Small intestine (tissue), 7 donors: Measurements from ENCODE around the gene POLR3E. TPM values are rescaled to one million over a fixed set of nuclear protein-coding genes. Genes with fewer than 3 reads are reported as not detected.
A peak's percentile ranks its signal among the peaks of the same experiment; 100 is the strongest.
"Not testable (repeated sequence)": the region's sequence is repeated elsewhere in the genome, so short reads cannot be mapped to it uniquely, and the experiment has no call there.

Experiments
- DNase-seq, 2 donors: peaks; one replicate each; pipeline versions ENCODE4 v3.0.0 to v3.0.0-alpha.2; 2013
- FAIRE-seq: peaks from 2 replicates; lab custom pipeline; 2012; peaks lifted over from hg19 to GRCh38; lab: Jason Lieb, UNC
- H3K27ac ChIP-seq, 3 donors: one replicate each; pipeline ENCODE4 v1.5.1; 2013; ENCODE audit warnings: low read length in 2 of 3, mild to moderate bottlenecking in 2 of 3, control low read depth in 1 of 3, inconsistent platforms in 1 of 3, low read depth in 1 of 3, moderate library complexity in 1 of 3
- H3K27me3 ChIP-seq, 3 donors: one replicate each; pipeline ENCODE4 v1.6.1; 2013; ENCODE audit warnings: low read length in 3 of 3, inconsistent platforms in 1 of 3; ENCODE audit not compliant: control insufficient read depth in 3 of 3, insufficient read depth in 3 of 3
- H3K36me3 ChIP-seq, 3 donors: one replicate each; pipeline ENCODE4 v1.6.1; 2013; ENCODE audit warnings: low read length in 3 of 3, inconsistent platforms in 1 of 3, low read depth in 1 of 3, mild to moderate bottlenecking in 1 of 3, moderate library complexity in 1 of 3; ENCODE audit not compliant: control insufficient read depth in 3 of 3, insufficient read depth in 2 of 3
- H3K4me1 ChIP-seq, 3 donors: one replicate each; pipeline ENCODE4 v1.6.1; 2013; ENCODE audit warnings: low read length in 2 of 3, inconsistent platforms in 1 of 3, low read depth in 1 of 3, mild to moderate bottlenecking in 1 of 3, moderate library complexity in 1 of 3; ENCODE audit not compliant: control insufficient read depth in 3 of 3, insufficient read depth in 2 of 3
- H3K4me3 ChIP-seq, 3 donors: one replicate each; pipeline ENCODE4 v1.5.1; 2013; ENCODE audit warnings: low read length in 3 of 3, control low read depth in 1 of 3, inconsistent platforms in 1 of 3, low read depth in 1 of 3, mild to moderate bottlenecking in 1 of 3, moderate library complexity in 1 of 3
- H3K9me3 ChIP-seq, 2 donors: one replicate each; pipeline ENCODE4 v1.6.1; 2013; ENCODE audit warnings: low read depth in 1 of 2, low read length in 1 of 2; ENCODE audit not compliant: control insufficient read depth in 2 of 2, insufficient read depth in 1 of 2
- WGBS, 3 donors: extraction: QIAGEN DNeasy Blood & Tissue Kit; methylation state at CpG; one replicate each; pipeline ENCODE4 v1.1.7; 2013; 5-methylcytosine and 5-hydroxymethylcytosine counted together
- polyA plus RNA-seq, 4 donors: library from polyadenylated mRNA; stranded (reverse) in 3 of 4; unstranded in 1 of 4; fragments of 200-250 nt in 3 of 4; fragments of 120-200 nt in 1 of 4; gene quantifications; one replicate each; pipeline versions ENCODE4 v1.2.1 to v1.2.3, GENCODE V29; 2013
- donor health status: healthy with polysubstance abuse.
- donor health status: control.
- donor health status: control.
- donor health status: Bipolar disorder and iron deficiency.
- donor health status: healthy.

The POLR3E gene
- polyA plus RNA-seq, 4 donors, result 14.3 to 53.9 (median 21.3) TPM

DNA sequence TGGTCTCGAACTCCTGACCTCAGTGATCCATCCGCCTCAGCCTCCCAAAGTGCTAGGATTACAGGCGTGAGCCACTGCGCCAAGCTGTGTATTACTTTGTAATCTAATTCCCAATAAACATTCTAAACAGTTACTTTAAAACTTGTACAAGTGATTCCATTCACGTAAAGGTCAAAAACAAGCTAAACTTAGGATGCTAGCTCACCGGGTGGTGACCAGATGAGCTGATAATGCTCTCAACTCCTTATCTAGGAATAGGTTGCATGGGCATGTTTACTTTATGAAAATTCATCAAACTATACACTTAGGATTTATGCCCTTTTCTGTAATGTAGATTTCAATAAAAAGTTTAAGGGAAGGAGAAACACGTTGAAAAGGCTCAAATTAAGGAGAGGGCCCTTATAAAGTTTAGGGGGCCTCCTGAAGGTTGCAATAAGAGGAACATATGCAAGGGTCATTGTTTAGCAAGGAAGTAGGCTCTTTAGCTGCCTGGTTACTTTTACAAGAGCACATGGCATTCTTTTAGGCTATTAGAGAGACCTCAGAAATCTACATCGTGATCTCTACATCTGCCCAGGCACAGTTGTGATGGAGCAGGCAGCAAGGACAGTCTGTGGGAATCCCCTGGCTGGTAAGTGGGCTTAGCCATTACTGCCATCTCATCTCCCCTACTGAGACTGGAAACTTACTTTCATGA lies 63.9 kb downstream of the POLR3E start:
- Histone ChIP-seq H3K27me3 (no peaks in the 10 kb centered on the region), H3K36me3 (peaks cover 11 to 22% (median 22%) of the 10 kb centered on the region in 3 donors), H3K27ac (no peak overlapping the region), H3K4me3 (no peak overlapping the region), H3K9me3 (no peaks in the 10 kb centered on the region), H3K4me1 (peaks cover 0 to 2% (median under 1%) of the 10 kb centered on the region in 3 donors)
- WGBS, 3 donors, result 85 to 87% (median 86%) methylated on average over 8 of the region's 8 CpGs
- DNase-seq, result no peak
- no peak for FAIRE-seq

DNA sequence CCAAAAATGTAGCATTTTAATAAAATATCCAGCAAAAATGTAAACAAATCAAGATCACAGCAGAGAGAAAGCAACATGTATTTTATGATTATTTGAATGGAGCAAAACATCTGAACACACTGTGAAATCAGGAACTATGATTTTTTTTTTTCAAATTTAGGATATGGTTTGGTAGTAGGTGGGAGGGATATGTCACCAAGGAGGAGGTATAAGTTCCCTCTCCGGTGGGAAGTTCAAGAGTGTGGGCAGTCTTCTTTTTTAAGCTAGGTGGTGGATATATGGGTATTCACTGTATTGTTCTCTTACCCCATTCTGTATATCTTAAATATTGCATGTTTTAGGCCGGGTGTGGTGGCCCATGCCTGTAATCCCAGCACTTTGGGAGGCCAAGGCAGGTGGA lies 67.0 kb downstream of the POLR3E start:
- Histone ChIP-seq H3K27ac (no peak overlapping the region), H3K9me3 (no peaks in the 10 kb centered on the region), H3K27me3 (no peaks in the 10 kb centered on the region), H3K4me1 (peaks cover 9 to 10% (median 10%) of the 10 kb centered on the region in 3 donors), H3K36me3 (peaks cover 11 to 23% (median 21%) of the 10 kb centered on the region in 3 donors), H3K4me3 (no peak overlapping the region)
- FAIRE-seq, result no peak
- WGBS, 3 donors, result 92 to 95% (median 92%) methylated on average over 2 of the region's 2 CpGs
- no peak for DNase-seq

DNA sequence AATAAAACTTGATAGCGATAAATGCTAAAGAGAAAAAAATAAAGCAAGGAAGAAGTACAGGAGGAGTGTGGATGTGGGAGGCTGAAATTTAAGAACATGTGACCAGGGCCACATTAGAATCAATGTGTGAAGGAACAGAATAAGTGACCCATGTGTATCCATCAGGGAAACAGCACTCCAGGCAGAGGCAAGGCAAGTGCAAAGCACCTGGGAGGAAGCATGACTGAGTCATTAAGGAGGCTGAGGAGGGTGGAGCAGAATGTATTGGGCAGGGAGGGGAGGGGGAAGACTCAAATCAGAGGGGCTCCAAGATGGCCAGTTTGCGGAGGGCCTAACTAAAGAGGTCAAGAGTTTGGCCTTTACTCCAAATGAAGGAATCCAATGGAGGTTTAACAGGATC lies 69.2 kb downstream of the POLR3E start:
- peaks cover 10 to 30% (median 17%) of the 10 kb centered on the region in 3 donors for H3K4me1 ChIP-seq
- FAIRE-seq, result no peak
- no peaks in the 10 kb centered on the region for H3K9me3 ChIP-seq
- H3K4me3 ChIP-seq, result no peak overlapping the region
- WGBS, 3 donors, result 95 to 100% (median 96%) methylated on average over 2 of the region's 2 CpGs
- peaks cover 9 to 23% (median 23%) of the 10 kb centered on the region in 3 donors for H3K36me3 ChIP-seq
- DNase-seq, result no peak
- no peaks in the 10 kb centered on the region for H3K27me3 ChIP-seq
- no peak overlapping the region for H3K27ac ChIP-seq

DNA sequence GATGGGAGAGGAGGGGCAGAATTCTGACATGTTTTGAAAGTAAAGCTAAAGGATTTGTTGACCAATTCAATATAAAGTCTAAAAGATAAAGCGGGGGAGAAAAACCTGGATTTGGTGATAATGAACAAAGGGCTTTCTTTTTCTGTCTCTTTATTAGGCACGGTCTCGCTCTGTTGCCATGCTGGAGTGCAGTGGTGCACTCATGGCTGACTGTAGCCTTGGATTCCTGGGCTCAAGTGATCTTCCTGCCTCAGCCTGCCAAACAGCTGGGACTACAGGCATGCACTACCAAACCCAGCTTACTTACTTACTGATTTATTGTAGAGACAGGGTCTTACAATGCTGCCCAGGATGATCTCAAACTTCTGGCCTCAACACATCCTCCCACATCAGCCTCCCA lies 69.7 kb downstream of the POLR3E start:
- FAIRE-seq, result no peak

DNA sequence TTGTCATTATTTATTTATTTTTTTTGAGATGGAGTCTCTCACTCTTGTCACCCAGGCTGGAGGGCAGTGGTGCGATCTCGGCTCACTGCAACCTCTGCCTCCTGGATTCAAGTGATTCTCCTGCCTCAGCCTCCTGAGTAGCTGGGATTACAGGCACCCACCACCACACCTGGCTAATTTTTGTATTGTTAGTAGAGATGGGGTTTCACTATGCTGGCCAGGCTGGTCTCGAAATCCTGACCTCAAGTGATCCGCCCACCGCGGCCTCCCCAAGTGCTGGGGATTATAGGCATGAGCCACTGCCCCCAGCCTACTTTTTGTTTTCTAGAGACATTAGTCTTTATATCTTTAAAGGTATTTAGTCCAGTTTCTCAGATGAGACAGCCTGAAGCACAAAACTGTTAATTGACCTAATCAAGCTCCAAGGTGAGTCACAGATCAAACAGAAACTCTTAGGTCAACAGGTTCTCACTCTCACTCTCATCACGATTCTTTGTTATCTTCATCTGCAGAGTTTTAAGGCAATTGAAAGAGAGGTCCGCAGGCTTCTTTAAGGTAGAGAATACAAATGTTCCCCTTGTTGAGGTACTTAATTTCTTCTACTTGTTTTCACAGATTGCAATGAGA lies 71.1 kb downstream of the POLR3E start:
- Histone ChIP-seq H3K27ac (peak overlapping the region; percentile 62 to 98 (median 91)), H3K4me1 (peaks cover 10 to 44% (median 20%) of the 10 kb centered on the region in 3 donors), H3K36me3 (peaks cover 6 to 18% (median 15%) of the 10 kb centered on the region in 3 donors)
- H3K9me3 ChIP-seq, FAIRE-seq, H3K4me3 ChIP-seq, H3K27me3 ChIP-seq: not testable (repeated sequence)
- peak; percentile 64 to 73 for DNase-seq
- 60 to 83% (median 77%) methylated on average over 8 of the region's 8 CpGs for WGBS, 3 donors

More for the DNA sequence above, 69.7 kb downstream of the POLR3E start:
- Histone ChIP-seq H3K27me3 (no peaks in the 10 kb centered on the region), H3K9me3 (no peaks in the 10 kb centered on the region), H3K4me1 (peaks cover 10 to 32% (median 19%) of the 10 kb centered on the region in 3 donors), H3K4me3 (no peak overlapping the region), H3K36me3 (peaks cover 9 to 23% (median 22%) of the 10 kb centered on the region in 3 donors), H3K27ac (peak overlapping the region in 1 of 3 donors; percentile 5)
- DNase-seq, result no peak
- WGBS, 3 donors, result 95 to 97% (median 96%) methylated on average over 3 of the region's 3 CpGs

DNA sequence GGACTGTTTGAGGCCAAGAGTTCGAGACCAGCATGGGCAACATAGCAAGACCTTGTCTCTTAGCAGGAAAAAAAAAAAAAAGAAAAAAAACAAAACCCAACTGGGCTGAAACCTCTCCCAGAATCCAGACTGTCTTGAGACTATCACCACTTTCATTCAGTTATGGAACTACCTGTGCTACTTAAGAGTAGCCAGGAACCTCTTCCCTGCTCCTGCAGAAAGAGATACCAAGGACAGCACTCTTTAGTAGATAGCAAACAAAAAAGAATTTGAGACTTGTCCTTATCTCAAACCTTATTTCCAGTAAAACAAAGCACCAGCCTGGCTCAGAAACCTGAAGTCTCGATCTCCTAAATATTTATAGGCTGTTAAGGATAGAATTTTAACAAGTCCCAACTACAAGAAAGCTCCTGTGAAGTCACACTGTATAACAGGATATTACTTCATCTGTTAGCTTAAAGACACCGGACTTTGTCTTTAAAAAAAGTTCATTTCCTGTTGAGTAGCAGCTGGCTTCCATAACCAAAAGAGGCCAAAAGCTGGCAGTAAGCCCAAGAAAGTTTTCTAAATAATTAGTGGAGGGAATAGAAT lies 72.1 kb downstream of the POLR3E start:
- peak overlapping the region; percentile 62 to 98 (median 91) for H3K27ac ChIP-seq
- DNase-seq (peak; percentile 66 to 71), FAIRE-seq (no peak)
- 26 to 36% (median 29%) methylated on average over 3 of the region's 3 CpGs for WGBS, 3 donors
- H3K27me3 ChIP-seq, result no peaks in the 10 kb centered on the region
- peaks cover 10 to 44% (median 20%) of the 10 kb centered on the region in 3 donors for H3K4me1 ChIP-seq
- peaks cover 4 to 11% (median 9%) of the 10 kb centered on the region in 3 donors for H3K36me3 ChIP-seq
- no peaks in the 10 kb centered on the region for H3K9me3 ChIP-seq
- no peak overlapping the region for H3K4me3 ChIP-seq

DNA sequence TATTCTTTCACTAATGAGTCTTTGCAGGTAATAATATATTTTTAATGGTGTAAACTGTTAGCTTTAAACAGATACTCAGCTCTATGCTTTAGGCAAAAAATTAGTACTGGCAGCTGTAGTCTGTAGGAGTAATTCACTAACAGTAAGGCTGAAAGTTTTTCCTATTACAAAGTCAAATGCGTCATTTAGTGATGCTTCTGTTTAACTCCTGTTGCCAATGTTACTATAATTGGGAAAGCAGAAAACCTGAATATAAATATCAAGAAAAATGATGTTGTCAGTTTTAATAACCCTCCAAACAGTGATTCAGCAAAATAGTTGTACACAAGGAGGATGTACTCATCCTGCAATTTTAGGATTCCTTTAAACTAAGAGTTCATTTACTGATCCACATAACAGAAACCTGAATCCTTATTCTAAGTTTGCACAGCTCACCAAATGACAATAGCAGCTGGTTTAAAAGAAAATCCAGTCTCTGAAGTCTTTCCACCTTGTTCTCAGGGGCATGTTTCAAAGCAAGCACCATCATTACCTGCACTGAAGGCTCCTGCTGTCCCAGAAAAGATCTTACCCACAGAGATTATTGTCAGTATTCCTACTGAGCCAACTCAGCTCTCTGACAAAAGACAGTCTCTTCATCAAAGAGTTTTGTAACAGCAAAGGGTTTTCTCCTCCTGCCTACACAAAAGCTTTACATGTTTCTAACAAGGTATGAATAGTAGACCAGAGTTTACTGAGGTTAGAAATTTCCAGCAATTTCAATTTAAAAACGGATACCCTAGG lies 73.0 kb downstream of the POLR3E start:
- peaks cover 10 to 46% (median 20%) of the 10 kb centered on the region in 3 donors for H3K4me1 ChIP-seq
- H3K9me3 ChIP-seq, result no peaks in the 10 kb centered on the region
- peak overlapping the region; percentile 16 to 98 (median 73) for H3K27ac ChIP-seq
- H3K36me3 ChIP-seq, result peaks cover 0 to 8% (median 5%) of the 10 kb centered on the region in 3 donors
- 61 to 70% (median 67%) methylated on average over 2 of the region's 2 CpGs for WGBS, 3 donors
- DNase-seq (no peak), FAIRE-seq (no peak)
- no peak overlapping the region for H3K4me3 ChIP-seq
- H3K27me3 ChIP-seq, result no peaks in the 10 kb centered on the region
